ENCODE measurements around the gene PHF21A. TPM values are rescaled to one million over a fixed set of nuclear protein-coding genes. Genes with fewer than 3 reads are reported as not detected.

The PHF21A gene
- total RNA-seq, 4 donors from 2014 or later, result 34.4 to 58.6 (median 47.7) TPM

GRCh38 chr11:45885921-45886721 lies 235.1 kb downstream of the PHF21A start:
- TF ChIP-seq CTCF (IDR thresholded peaks at IDR 0.05; ENCODE audit: low read depth), result no peak

- no peak for TF ChIP-seq CTCF (IDR thresholded peaks at IDR 0.05; ENCODE audit: low read depth)
Observed at GRCh38 chr11:45885274-45885920, 235.9 kb downstream of the PHF21A start, which contains the start of gene MAPK8IP1. MAPK8IP1 (plus strand) TSS chr11:45885651; CDS start chr11:45885821, 170 bp downstream.

GRCh38 chr11:45884596-45885185 lies 236.6 kb downstream of the PHF21A start:
- no peak for TF ChIP-seq CTCF (IDR thresholded peaks at IDR 0.05; ENCODE audit: low read depth)

Other genes with a start within 250 kb of the PHF21A start
- 1 to 10 TPM; 1.3 to 4.0 (median 2.3) TPM for gene MAPK8IP1, start 235.8 kb downstream of the PHF21A start, total RNA-seq
- 1 to 10 TPM in 1 of 4 donors, not detected in 3; 3.0 TPM for gene FREY1, start 214.2 kb downstream of the PHF21A start, total RNA-seq
- gene PEX16, start 203.6 kb downstream of the PHF21A start, total RNA-seq, result 10 to 100 TPM; 17.3 to 40.5 (median 26.7) TPM
- gene LARGE2, start 198.8 kb downstream of the PHF21A start, total RNA-seq, result not detected
- gene CREB3L1, start 156.2 kb upstream of the PHF21A start, total RNA-seq, result 1 to 10 TPM in 3 of 4 donors, under 1 TPM in 1; 0.44 to 4.9 (median 2.5) TPM
- gene DGKZ, start 226.0 kb upstream of the PHF21A start, total RNA-seq, result 10 to 100 TPM; 45.0 to 97.0 (median 54.3) TPM